ENCODE results near the gene SLC5A7. TPM values are rescaled to one million over a fixed set of nuclear protein-coding genes. Genes with fewer than 3 reads are reported as not detected.

The SLC5A7 gene
- total RNA-seq, 2 donors from 2014 or later = not detected

DNA sequence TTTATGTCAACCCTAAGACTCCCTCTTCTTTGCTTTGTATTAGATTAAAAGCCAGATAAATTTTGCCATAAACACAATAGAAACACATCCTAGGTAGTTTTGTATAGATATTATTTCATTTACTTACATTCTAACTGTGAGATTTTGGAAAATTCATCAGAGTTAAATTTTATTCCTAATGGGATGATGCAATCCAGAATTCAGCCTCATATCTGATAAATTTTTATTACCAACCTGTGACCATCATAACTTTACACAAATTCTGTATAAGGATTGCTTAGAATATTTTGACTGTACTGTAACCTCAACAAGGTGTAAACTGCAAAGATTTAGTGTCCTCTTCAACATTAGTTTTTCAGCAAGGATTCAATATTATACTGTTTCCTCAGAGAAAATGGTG, 4.4 kb downstream of the SLC5A7 start:
- H3K9me3 Mint-ChIP-seq = no peaks in the 10 kb centered on the region
- no peak overlapping the region for H3K9ac ChIP-seq (ENCODE audit: extremely low read depth, low read length, poor library complexity, severe bottlenecking)
- no peak overlapping the region for H3K4me3 ChIP-seq (ENCODE audit: low read length)
- H3K36me3 ChIP-seq (ENCODE audit: control insufficient read depth, insufficient read depth, low read length) = no peaks in the 10 kb centered on the region
- no peaks in the 10 kb centered on the region for H3K36me3 Mint-ChIP-seq (ENCODE audit: low read depth)
- no peak overlapping the region for H3K4me3 Mint-ChIP-seq
- peaks cover 34% of the 10 kb centered on the region for H3K27me3 Mint-ChIP-seq (ENCODE audit: insufficient read depth)
- TF ChIP-seq CTCF (conservative IDR thresholded peaks at IDR 0.05) = no peak
- no peak overlapping the region for H3K27ac Mint-ChIP-seq
- H3K9me3 ChIP-seq (ENCODE audit: control insufficient read depth, low read length) = no peaks in the 10 kb centered on the region
- H3K27ac ChIP-seq (ENCODE audit: low read depth, low read length) = no peak overlapping the region
- H3K4me1 ChIP-seq (ENCODE audit: control insufficient read depth, insufficient read depth, low read length) = no peaks in the 10 kb centered on the region
- DNase-seq = no peak
- peaks cover 37% of the 10 kb centered on the region for H3K27me3 ChIP-seq (ENCODE audit: control insufficient read depth, insufficient read depth, low read length, poor library complexity, severe bottlenecking)
- H3K4me1 Mint-ChIP-seq = peaks cover 2% of the 10 kb centered on the region

DNA sequence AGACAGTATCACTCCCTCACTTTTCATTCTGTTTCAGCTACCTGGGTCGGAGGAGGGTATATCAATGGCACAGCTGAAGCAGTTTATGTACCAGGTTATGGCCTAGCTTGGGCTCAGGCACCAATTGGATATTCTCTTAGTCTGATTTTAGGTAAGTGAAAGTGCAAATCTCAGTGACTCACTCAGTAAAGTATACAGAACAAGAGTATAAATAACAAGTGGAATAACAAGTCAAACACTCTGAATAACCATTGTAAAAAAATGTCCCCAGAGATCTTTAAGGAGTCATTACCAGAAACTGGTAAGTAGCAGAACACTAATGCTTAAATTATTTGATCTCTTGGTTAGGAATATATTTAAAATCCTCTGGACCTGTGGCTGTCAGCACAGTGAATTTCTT, 5.7 kb downstream of the SLC5A7 start:
- H3K36me3 Mint-ChIP-seq (ENCODE audit: low read depth) = no peaks in the 10 kb centered on the region
- no peaks in the 10 kb centered on the region for H3K4me1 ChIP-seq (ENCODE audit: control insufficient read depth, insufficient read depth, low read length)
- no peak overlapping the region for H3K27ac Mint-ChIP-seq
- no peaks in the 10 kb centered on the region for H3K4me1 Mint-ChIP-seq
- H3K9ac ChIP-seq (ENCODE audit: extremely low read depth, low read length, poor library complexity, severe bottlenecking) = no peak overlapping the region
- no peaks in the 10 kb centered on the region for H3K9me3 Mint-ChIP-seq
- H3K9me3 ChIP-seq (ENCODE audit: control insufficient read depth, low read length) = no peaks in the 10 kb centered on the region
- no peaks in the 10 kb centered on the region for H3K36me3 ChIP-seq (ENCODE audit: control insufficient read depth, insufficient read depth, low read length)
- peaks cover 20% of the 10 kb centered on the region for H3K27me3 Mint-ChIP-seq (ENCODE audit: insufficient read depth)
- no peak for DNase-seq
- H3K4me3 Mint-ChIP-seq = no peak overlapping the region
- TF ChIP-seq CTCF (conservative IDR thresholded peaks at IDR 0.05) = no peak
- peaks cover 23% of the 10 kb centered on the region for H3K27me3 ChIP-seq (ENCODE audit: control insufficient read depth, insufficient read depth, low read length, poor library complexity, severe bottlenecking)
- no peak overlapping the region for H3K4me3 ChIP-seq (ENCODE audit: low read length)
- 91% methylated on average over 1 of the region's 1 CpG; no CpG with 5 or more reads in 1 of the 2 experiments for WGBS, 2 experiments (ENCODE audit: insufficient coverage in 1 of 2, insufficient read length in 1 of 2)
- H3K27ac ChIP-seq (ENCODE audit: low read depth, low read length) = no peak overlapping the region

- H3K36me3 ChIP-seq (ENCODE audit: control insufficient read depth, insufficient read depth, low read length) = no peaks in the 10 kb centered on the region
- no peak for DNase-seq
- no peaks in the 10 kb centered on the region for H3K9me3 ChIP-seq (ENCODE audit: control insufficient read depth, low read length)
- no peaks in the 10 kb centered on the region for H3K4me1 ChIP-seq (ENCODE audit: control insufficient read depth, insufficient read depth, low read length)
- no peak overlapping the region for H3K4me3 ChIP-seq (ENCODE audit: low read length)
- H3K27me3 Mint-ChIP-seq (ENCODE audit: insufficient read depth) = peaks cover 1% of the 10 kb centered on the region
- WGBS, 2 experiments (ENCODE audit: insufficient coverage in 1 of 2, insufficient read length in 1 of 2) = 80 to 91% methylated on average over 1 to 2 of the region's 2 CpGs
- no peaks in the 10 kb centered on the region for H3K4me1 Mint-ChIP-seq
- no peaks in the 10 kb centered on the region for H3K9me3 Mint-ChIP-seq
- TF ChIP-seq CTCF (conservative IDR thresholded peaks at IDR 0.05) = no peak
- no peak overlapping the region for H3K4me3 Mint-ChIP-seq
- no peak overlapping the region for H3K27ac Mint-ChIP-seq
- no peak overlapping the region for H3K9ac ChIP-seq (ENCODE audit: extremely low read depth, low read length, poor library complexity, severe bottlenecking)
- no peak overlapping the region for H3K27ac ChIP-seq (ENCODE audit: low read depth, low read length)
- no peaks in the 10 kb centered on the region for H3K27me3 ChIP-seq (ENCODE audit: control insufficient read depth, insufficient read depth, low read length, poor library complexity, severe bottlenecking)
- H3K36me3 Mint-ChIP-seq (ENCODE audit: low read depth) = no peaks in the 10 kb centered on the region
Observed at GRCh38 chr2:107999158-107999557, 12.8 kb downstream of the SLC5A7 start.

All from endodermal cell (in vitro differentiated cells).